ENCODE measurements around the gene HK3.
A peak's percentile ranks its signal among the peaks of the same experiment; 100 is the strongest.
"Not testable (repeated sequence)": the region's sequence is repeated elsewhere in the genome, so short reads cannot be mapped to it uniquely, and the experiment has no call there.

The HK3 gene

DNA sequence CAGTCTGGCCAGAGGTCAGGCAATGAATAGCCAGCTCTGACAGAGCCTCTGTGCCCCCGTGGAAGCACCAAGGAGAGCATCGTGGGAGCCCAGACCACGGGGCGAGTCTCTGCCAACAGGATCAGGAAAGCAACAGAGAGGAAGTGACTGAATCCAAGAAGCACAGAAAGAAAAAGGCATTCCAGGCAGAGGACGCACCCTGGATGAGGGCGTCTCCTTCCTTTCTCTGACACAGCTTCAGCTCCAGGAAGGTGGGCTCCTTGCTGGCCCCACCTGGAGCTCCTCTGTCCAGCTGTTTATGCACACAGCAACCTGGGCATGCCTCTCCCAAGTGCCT lies 16.6 kb downstream of the HK3 start:
- DNase-seq (ENCODE audit: low read depth, low spot score), result no peak

DNA sequence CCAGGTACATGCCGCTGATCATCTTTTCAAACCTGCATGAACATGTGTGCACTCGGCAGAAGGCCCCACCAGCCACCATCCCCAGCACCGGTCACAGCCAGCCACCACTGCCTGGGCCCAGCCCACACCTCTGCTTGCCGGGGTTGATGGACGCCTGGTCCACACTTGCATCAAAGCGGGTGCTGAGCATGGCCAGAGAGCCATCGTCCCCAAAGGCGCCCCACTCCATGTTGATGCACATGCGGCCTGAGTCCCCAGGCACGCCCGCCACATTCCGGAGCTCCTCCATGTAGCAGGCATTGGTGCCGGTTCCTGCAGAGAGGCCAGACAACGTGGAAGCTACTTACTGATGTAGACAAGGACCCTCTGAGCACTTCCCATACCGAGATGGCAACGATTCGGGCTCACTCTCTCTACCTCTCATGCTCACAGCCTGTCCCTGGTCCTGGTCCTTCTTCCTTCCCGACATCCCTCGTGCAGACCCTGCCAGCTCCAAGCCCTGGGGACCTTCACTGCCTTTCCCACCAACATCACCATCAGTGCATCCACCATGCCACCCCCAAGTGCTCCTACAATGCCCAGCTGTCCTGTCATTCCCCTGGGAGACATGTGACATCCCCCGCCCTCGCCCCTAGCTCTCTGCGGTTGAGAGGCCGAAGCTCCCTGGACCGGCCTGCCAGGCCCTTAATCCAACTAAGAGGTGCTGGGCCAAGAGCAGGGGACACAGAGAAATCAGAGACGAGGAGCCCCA lies 17.2 kb downstream of the HK3 start:
- no peak for DNase-seq (ENCODE audit: low read depth, low spot score)

DNA sequence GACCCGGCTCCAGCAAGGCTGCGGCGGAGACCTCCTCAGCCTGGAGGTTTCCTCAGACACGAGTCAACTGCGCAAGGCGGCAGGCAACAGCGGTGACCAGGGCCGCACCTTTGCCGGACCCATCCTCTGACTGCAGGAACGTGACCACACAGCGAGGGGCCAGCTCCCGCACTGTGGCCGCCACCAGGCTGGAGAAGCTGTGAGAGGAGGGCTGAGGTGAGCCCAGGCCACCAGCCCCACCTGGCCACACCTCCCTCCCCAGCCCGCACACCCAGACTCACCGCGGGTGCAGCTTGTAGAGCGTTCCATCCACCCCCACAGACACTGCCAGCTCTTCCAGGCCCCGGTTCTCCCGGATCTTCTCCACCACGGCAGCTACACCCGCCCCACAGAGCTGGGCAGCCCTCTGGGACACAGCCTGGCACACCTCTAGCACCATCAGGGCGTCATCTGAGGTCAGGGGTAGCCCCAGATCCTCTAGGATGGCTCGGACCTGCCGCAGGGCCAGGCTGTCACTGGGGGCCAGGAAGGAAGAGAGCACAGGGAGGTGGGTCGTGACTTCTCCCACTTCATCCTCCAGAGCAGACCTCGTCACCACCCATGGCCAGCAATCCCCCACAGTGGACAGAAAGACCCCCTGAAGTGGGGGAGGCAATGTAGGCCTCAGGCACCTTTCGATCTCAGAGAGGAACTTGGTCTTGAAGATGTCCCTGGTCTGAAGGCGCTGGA lies 18.0 kb downstream of the HK3 start:
- no peak for DNase-seq (ENCODE audit: low read depth, low spot score)

GRCh38 chr5:176880366-176881020 lies 18.7 kb downstream of the HK3 start:
- DNase-seq (ENCODE audit: low read depth, low spot score), result no peak

GRCh38 chr5:176879663-176880361 lies 19.3 kb downstream of the HK3 start:
- DNase-seq (ENCODE audit: low read depth, low spot score), result no peak

DNA sequence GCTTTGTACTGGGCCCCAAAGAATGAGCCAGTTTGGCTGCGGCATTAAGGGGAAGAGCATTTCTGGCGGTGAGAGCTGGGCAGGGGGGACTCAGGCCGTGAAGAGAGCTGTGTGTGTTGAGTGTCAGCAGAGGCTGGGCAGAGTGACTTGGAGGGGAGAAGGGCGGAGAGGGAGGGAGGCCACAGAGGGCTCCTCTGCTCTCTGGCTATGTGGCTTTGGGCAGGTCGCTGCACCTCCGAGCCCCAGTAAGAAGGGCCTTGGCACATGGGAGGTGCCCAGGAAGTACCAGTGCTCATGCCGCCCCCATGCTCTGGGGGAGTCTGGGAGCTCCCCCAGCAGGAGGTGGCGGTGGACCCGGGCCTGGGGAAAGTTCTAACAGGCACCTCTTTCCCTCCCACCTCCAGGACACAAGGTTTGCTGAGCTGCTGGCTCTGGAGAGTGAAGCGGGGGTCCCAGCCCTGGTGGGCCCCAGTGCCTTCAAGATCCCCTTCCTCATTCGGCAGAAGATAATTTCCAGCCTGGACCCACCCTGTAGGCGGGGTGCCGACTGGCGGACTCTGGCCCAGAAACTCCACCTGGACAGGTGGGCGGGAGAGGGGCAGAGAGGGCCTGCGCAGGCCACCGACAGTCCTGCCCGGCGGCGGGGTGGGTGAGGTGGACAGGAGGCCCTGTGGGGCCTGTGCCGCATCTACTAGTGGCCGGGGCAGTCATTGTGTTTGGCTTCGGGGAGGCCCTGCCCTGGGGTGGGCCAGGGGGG lies 20.1 kb downstream of the HK3 start:
- no peak for DNase-seq (ENCODE audit: low read depth, low spot score)

DNA sequence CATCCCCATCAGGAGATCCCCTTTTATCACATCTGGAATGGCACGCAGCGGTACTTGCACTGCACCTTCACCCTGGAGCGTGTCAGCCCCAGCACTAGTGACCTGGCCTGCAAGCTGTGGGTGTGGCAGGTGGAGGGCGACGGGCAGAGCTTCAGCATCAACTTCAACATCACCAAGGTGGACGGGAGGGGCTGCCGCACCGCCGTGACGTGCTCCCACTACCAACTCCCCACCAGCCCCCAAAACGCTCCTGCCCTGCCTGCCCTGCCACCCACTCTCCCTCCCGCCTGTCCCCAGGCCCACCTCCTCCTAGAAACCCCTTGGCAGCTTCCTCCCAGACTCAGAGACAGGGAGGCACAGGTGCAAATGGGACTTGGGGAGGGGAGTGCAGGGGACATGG lies 20.7 kb downstream of the HK3 start:
- no peak for DNase-seq (ENCODE audit: low read depth, low spot score)

DNA sequence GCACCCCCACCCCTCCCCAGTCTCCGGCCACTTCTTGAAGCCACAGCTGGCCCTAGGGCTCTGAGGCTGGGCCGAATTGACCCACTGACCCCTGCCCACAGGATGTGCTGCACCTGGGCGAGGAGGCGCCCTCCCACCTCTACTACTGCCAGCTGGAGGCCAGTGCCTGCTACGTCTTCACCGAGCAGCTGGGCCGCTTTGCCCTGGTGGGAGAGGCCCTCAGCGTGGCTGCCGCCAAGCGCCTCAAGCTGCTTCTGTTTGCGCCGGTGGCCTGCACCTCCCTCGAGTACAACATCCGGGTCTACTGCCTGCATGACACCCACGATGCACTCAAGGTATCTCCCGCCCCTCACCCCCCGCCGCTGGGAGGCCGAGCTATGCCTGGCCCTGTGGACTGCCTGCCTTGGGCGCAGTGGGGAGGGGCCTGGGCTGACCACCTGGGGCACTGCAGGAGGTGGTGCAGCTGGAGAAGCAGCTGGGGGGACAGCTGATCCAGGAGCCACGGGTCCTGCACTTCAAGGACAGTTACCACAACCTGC lies 21.3 kb downstream of the HK3 start:
- DNase-seq (ENCODE audit: low read depth, low spot score), result no peak

DNA sequence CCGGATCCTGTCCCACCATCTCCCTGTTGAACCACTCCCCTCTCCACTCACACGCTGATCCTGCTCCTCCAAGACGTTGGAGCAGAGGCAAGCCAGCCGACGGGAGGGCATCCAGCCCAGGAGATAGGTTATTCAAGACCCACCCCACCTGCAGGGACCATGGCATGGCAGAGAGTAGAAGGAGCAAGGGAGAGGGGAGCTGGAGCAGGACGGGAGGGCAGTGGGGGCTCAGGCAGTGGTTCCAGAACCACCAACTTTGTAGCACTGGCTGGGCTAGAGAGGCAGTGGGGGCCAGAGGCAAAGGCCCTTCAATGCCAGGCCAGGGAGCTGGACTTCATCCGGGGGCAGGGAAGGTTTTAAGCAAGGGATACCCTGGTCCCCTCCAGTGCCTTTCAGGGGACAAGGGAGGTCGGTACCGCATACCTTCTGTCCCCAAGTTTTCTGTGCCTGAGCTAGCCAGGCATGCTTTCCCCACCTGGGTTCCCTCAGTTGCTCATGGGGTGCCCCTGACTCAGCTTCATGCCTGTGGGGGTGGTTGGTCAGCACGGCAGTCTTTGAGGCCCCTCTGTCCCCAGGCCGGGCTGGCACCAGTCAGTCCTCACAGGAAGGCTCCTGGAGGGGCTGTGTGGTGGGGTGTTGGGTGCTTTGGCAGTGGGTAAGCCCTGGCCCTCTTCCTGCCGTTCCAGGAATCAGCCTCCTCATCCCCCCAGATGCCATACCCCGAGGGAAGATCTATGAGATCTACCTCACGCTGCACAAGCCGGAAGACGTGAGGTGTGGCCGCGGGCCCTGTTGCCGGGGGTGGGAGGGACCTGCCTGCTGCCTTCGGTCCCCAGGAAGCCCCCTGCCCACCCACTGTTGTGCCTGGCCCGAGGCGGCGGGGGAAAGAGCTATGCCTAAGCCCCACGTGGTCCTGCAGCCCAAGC lies 22.4 kb downstream of the HK3 start:
- no peak for DNase-seq (ENCODE audit: low read depth, low spot score)

GRCh38 chr5:176875783-176876505 lies 23.2 kb downstream of the HK3 start:
- no peak for DNase-seq (ENCODE audit: low read depth, low spot score)

DNA sequence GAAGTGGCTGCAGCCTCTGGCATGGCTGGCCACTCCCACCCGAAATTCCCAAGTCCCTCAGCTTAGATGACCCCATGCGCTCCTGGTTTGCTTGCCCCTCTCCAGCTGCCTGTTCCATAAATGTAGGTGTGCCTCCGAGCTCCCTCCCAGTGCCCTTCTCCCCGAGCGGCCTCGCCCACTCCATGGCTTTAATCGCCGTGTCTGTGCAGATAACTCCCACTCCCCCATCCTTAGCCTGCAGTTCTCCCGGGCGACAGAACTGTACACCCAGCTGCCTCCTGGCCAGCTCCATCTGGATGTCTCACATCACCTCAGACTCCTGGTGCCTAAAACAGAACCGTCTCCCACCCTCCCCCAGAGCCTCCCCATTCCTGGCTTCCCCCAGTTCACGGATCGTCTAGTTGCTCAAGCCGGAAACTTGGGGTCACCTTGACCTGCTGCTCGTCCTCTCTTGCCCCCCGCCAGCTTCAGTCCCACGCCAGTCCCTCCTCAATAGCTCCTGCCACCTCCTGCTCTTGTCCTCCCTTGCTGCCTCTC lies 24.1 kb downstream of the HK3 start:
- DNase-seq (ENCODE audit: low read depth, low spot score), result no peak

- no peak for DNase-seq (ENCODE audit: low read depth, low spot score)
Measured at GRCh38 chr5:176874198-176874780, 24.9 kb downstream of the HK3 start.

- no peak for DNase-seq (ENCODE audit: low read depth, low spot score)
Measured at GRCh38 chr5:176873541-176874172, 25.5 kb downstream of the HK3 start.

DNA sequence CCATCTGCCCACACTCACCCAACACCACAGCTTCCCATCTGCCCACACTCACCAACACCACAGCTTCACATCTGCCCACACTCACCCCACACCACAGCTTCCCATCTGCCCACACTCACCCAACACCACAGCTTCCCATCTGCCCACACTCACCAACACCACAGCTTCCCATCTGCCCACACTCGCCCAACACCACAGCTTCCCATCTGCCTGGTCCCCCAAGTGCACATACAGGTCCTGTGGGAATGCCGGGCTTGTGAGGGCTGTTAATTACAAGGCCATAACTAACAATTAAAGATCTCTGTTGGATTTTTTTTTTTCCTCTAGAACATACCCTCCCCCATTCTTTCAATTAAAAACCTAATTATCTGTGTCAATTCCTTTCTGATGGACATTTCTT lies 26.1 kb downstream of the HK3 start:
- not testable (repeated sequence) for DNase-seq (ENCODE audit: low read depth, low spot score)

GRCh38 chr5:176872586-176872985 lies 26.6 kb downstream of the HK3 start:
- DNase-seq (ENCODE audit: low read depth, low spot score), result not testable (repeated sequence)

GRCh38 chr5:176870644-176871043 lies 28.5 kb downstream of the HK3 start:
- DNase-seq (ENCODE audit: low read depth, low spot score), result not testable (repeated sequence)

GRCh38 chr5:176870110-176870591 lies 29.0 kb downstream of the HK3 start:
- DNase-seq (ENCODE audit: low read depth, low spot score), result peak; percentile 17

DNA sequence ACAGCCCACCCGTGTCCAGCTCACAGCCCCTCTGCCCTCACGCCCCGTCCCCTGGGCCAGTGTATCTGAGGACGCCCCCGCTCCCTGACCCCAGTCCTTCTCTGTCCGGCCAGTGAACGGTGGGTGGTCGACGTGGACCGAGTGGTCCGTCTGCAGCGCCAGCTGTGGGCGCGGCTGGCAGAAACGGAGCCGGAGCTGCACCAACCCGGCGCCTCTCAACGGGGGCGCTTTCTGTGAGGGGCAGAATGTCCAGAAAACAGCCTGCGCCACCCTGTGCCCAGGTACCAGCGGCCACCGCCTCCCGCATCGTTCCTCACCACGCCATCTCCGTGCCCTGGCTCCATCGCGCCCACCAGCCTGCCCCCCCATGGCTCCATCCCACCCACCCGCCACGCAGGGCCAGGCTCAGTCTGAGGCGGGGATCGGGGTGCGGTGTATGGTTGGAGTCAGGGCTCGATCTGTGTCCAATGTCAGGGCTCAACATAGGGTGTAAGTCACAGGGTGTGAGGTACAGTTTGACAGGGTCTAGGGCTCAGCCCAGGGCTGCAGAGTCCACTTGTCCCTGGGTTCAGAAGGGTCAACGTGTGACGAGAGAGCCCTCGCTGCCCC lies 29.5 kb downstream of the HK3 start:
- no peak for DNase-seq (ENCODE audit: low read depth, low spot score)

All from iPS DF 19.7 (cell line).